ENCODE data around the gene HOXA13. TPM values are rescaled to one million over a fixed set of nuclear protein-coding genes. Genes with fewer than 3 reads are reported as not detected.

Gene HOXA13
- polyA plus RNA-seq, 1 donor (not counting 4 experiments of a cell fraction or from before 2014, with no cell fraction given), result not detected

- no peak overlapping the region for H3K9ac ChIP-seq (ENCODE audit: control insufficient read depth, extremely low read depth, insufficient read depth, low read length)
- no peak overlapping the region for H3K27ac ChIP-seq (ENCODE audit: control insufficient read depth, insufficient read depth, low read length)
- FAIRE-seq (no peak), DNase-seq (ENCODE audit: low read depth, low spot score) (no peak)
- no peak overlapping the region for H2AFZ ChIP-seq (ENCODE audit: control insufficient read depth, low read length)
- peak; percentile 83 for TF ChIP-seq EZH2 (IDR thresholded peaks at IDR 0.05; ENCODE audit: low read length)
- TF ChIP-seq, protein P1, sequence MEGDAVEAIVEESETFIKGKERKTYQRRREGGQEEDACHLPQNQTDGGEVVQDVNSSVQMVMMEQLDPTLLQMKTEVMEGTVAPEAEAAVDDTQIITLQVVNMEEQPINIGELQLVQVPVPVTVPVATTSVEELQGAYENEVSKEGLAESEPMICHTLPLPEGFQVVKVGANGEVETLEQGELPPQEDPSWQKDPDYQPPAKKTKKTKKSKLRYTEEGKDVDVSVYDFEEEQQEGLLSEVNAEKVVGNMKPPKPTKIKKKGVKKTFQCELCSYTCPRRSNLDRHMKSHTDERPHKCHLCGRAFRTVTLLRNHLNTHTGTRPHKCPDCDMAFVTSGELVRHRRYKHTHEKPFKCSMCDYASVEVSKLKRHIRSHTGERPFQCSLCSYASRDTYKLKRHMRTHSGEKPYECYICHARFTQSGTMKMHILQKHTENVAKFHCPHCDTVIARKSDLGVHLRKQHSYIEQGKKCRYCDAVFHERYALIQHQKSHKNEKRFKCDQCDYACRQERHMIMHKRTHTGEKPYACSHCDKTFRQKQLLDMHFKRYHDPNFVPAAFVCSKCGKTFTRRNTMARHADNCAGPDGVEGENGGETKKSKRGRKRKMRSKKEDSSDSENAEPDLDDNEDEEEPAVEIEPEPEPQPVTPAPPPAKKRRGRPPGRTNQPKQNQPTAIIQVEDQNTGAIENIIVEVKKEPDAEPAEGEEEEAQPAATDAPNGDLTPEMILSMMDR (optimal IDR thresholded peaks at IDR 0.05 in 1 of 3, IDR thresholded peaks at IDR 0.05 in 1 of 3, conservative IDR thresholded peaks at IDR 0.05 in 1 of 3; ENCODE audit: extremely low read depth in 1 of 3, insufficient read depth in 2 of 3, low read length in 3 of 3), result no peak
- no peaks in the 10 kb centered on the region for H3K79me2 ChIP-seq (ENCODE audit: control insufficient read depth, insufficient read depth, low read length)
- no peaks in the 10 kb centered on the region for H3K9me3 ChIP-seq (ENCODE audit: control insufficient read depth, low read depth, low read length)
- H3K36me3 ChIP-seq (ENCODE audit: control insufficient read depth in 2 of 2, extremely low read depth in 1 of 2, insufficient read depth in 2 of 2, low read length in 2 of 2), result no peaks in the 10 kb centered on the region
- H4K20me1 ChIP-seq (ENCODE audit: control insufficient read depth, extremely low read depth, insufficient read depth, low read length), result no peaks in the 10 kb centered on the region
- peaks cover 9% of the 10 kb centered on the region for H3K4me1 ChIP-seq (ENCODE audit: control insufficient read depth, extremely low read depth, insufficient read depth, low read length)
- H3K4me2 ChIP-seq (ENCODE audit: control insufficient read depth, extremely low read depth, insufficient read depth, low read depth, low read length), result no peak overlapping the region
- dilution Hi-C loops (cut with MboI; ENCODE audit: extremely low pct_ligation_motif_present, low sequenced_read_pairs), result no loop called here
- H3K9me1 ChIP-seq (ENCODE audit: control insufficient read depth, extremely low read depth, insufficient read depth, low read length), result no peaks in the 10 kb centered on the region
- H3K4me3 ChIP-seq (ENCODE audit: control insufficient read depth in 2 of 3, extremely low read depth in 1 of 3, insufficient read depth in 2 of 3, low read depth in 1 of 3, low read length in 3 of 3), result no peak overlapping the region
- H3K27me3 ChIP-seq (ENCODE audit: control insufficient read depth, extremely low read depth, insufficient read depth, low read length), result peaks cover 84% of the 10 kb centered on the region
Measured at GRCh38 chr7:27197137-27198042, 2.5 kb downstream of the HOXA13 start.

DNA sequence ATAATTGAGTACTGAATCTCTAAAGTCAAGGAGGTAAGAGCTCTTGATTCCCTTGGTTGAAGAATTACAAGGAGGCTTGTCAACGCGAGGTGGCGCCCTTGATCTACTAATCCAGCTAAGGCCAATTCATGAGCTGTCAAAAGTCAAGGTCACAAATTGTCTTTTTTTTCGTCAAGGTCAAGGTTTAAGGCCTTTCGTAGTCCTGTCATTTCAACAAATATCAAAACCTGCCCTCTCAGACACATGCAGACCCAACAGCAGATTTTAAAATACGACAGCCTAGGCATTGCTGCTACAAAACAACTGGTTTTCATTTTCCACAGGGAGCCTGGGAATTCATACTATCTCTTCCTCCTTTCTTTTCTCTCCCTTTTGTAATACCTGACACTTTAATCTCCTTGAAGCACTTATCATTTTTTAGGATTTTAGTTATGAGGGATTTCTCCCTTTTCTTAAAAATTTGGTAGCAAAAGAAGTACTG, 3.6 kb downstream of the HOXA13 start:
- FAIRE-seq (peak; percentile 93), DNase-seq (ENCODE audit: low read depth, low spot score) (peak; percentile 57)
- H4K20me1 ChIP-seq (ENCODE audit: control insufficient read depth, extremely low read depth, insufficient read depth, low read length), result no peaks in the 10 kb centered on the region
- H3K9me3 ChIP-seq (ENCODE audit: control insufficient read depth, low read depth, low read length), result no peaks in the 10 kb centered on the region
- H3K4me2 ChIP-seq (ENCODE audit: control insufficient read depth, extremely low read depth, insufficient read depth, low read depth, low read length), result peak overlapping the region; percentile 41
- no peak overlapping the region for H2AFZ ChIP-seq (ENCODE audit: control insufficient read depth, low read length)
- H3K27me3 ChIP-seq (ENCODE audit: control insufficient read depth, extremely low read depth, insufficient read depth, low read length), result peaks cover 84% of the 10 kb centered on the region
- TF ChIP-seq, protein P1 (optimal IDR thresholded peaks at IDR 0.05 in 1 of 3, IDR thresholded peaks at IDR 0.05 in 1 of 3, conservative IDR thresholded peaks at IDR 0.05 in 1 of 3; ENCODE audit: extremely low read depth in 1 of 3, insufficient read depth in 2 of 3, low read length in 3 of 3), result peak; percentile 62 to 90 (median 71)
- peak; percentile 7 for TF ChIP-seq EZH2 (IDR thresholded peaks at IDR 0.05; ENCODE audit: low read length)
- H3K4me1 ChIP-seq (ENCODE audit: control insufficient read depth, extremely low read depth, insufficient read depth, low read length), result peaks cover 9% of the 10 kb centered on the region
- H3K36me3 ChIP-seq (ENCODE audit: control insufficient read depth in 2 of 2, extremely low read depth in 1 of 2, insufficient read depth in 2 of 2, low read length in 2 of 2), result no peaks in the 10 kb centered on the region
- no peak overlapping the region for H3K27ac ChIP-seq (ENCODE audit: control insufficient read depth, insufficient read depth, low read length)
- no peak overlapping the region for H3K4me3 ChIP-seq (ENCODE audit: control insufficient read depth in 2 of 3, extremely low read depth in 1 of 3, insufficient read depth in 2 of 3, low read depth in 1 of 3, low read length in 3 of 3)
- H3K9ac ChIP-seq (ENCODE audit: control insufficient read depth, extremely low read depth, insufficient read depth, low read length), result no peak overlapping the region
- no peaks in the 10 kb centered on the region for H3K9me1 ChIP-seq (ENCODE audit: control insufficient read depth, extremely low read depth, insufficient read depth, low read length)
- dilution Hi-C loops (cut with MboI; ENCODE audit: extremely low pct_ligation_motif_present, low sequenced_read_pairs), result no loop called here
- H3K79me2 ChIP-seq (ENCODE audit: control insufficient read depth, insufficient read depth, low read length), result no peaks in the 10 kb centered on the region

Data from keratinocyte (primary cell).